GM23338 (cell line): Measurements from ENCODE around the gene MYO3B. TPM values are rescaled to one million over a fixed set of nuclear protein-coding genes. Genes with fewer than 3 reads are reported as not detected.

ENCODE experiments used
- ATAC-seq: fragments of 200-7000 bp; cut with Tn5 transposase; 3 replicates; pipeline ENCODE4 v1.9.1; 2020
- DNase-seq: peaks from one replicate; pipeline ENCODE4 v3.0.0-alpha.2; 2015; ENCODE audit warnings: low spot score
- H2AFZ ChIP-seq: fragments of 200-600 bp; sonication (generic); 2 replicates; pipeline ENCODE4 v1.8.0; 2016; ENCODE audit warnings: antibody characterized with exemption, mild to moderate bottlenecking, moderate library complexity
- H3F3A ChIP-seq: fragments of 200-600 bp; sonication (generic); replicated peaks from 2 replicates; pipeline ENCODE4 v1.8.0; 2017; ENCODE audit warnings: antibody characterized with exemption, mixed run types, low read depth
- H3K27ac ChIP-seq: fragments of 200-600 bp; sonication (generic); 2 replicates; pipeline ENCODE4 v1.6.1; 2016; ENCODE audit warnings: low read depth
- H3K27me3 ChIP-seq: fragments of 200-600 bp; sonication (generic); 2 replicates; pipeline ENCODE4 v1.8.0; 2016; ENCODE audit warnings: mild to moderate bottlenecking, mixed run types, moderate library complexity; ENCODE audit not compliant: insufficient read depth
- H3K36me3 ChIP-seq: fragments of 200-600 bp; sonication (generic); 2 replicates; pipeline ENCODE4 v1.8.0; 2016; ENCODE audit warnings: mild to moderate bottlenecking; ENCODE audit not compliant: insufficient read depth
- H3K4me1 ChIP-seq: fragments of 200-600 bp; sonication (generic); 2 replicates; pipeline ENCODE4 v1.8.0; 2016; ENCODE audit warnings: mild to moderate bottlenecking, moderate library complexity; ENCODE audit not compliant: insufficient read depth
- H3K4me2 ChIP-seq: fragments of 200-600 bp; sonication (generic); 2 replicates; pipeline ENCODE4 v1.7.1; 2017; ENCODE audit warnings: mixed run types
- H3K4me3 ChIP-seq: fragments of 200-600 bp; sonication (generic); 2 replicates; pipeline ENCODE4 v1.6.1; 2016; ENCODE audit warnings: mixed run types
- H3K79me2 ChIP-seq: fragments of 200-600 bp; sonication (generic); replicated peaks from 2 replicates; pipeline ENCODE4 v1.8.0; 2017; ENCODE audit warnings: mild to moderate bottlenecking; ENCODE audit not compliant: insufficient read depth
- H3K9me2 ChIP-seq: fragments of 200-600 bp; sonication (generic); 2 replicates; pipeline ENCODE4 v1.8.0; 2017; ENCODE audit not compliant: insufficient read depth
- H4K20me1 ChIP-seq: fragments of 200-600 bp; sonication (generic); replicated peaks from 2 replicates; pipeline ENCODE4 v1.8.0; 2017; ENCODE audit warnings: mild to moderate bottlenecking; ENCODE audit not compliant: insufficient read depth
- H3K27ac Mint-ChIP-seq: 2 replicates; pipeline ENCODE4 v1.8.0; 2020; ENCODE audit warnings: inconsistent platforms, mild to moderate bottlenecking, moderate library complexity, mixed read lengths
- H3K27me3 Mint-ChIP-seq: 3 replicates; pipeline ENCODE4 v1.8.0; 2022; ENCODE audit warnings: low read depth, mild to moderate bottlenecking, moderate library complexity, mixed read lengths, inconsistent platforms; ENCODE audit not compliant: insufficient read depth, poor library complexity
- H3K36me3 Mint-ChIP-seq: 3 replicates; pipeline ENCODE4 v1.8.0; 2021; ENCODE audit warnings: low read depth, mild to moderate bottlenecking, inconsistent platforms, moderate library complexity, mixed read lengths
- H3K4me1 Mint-ChIP-seq: 3 replicates; pipeline ENCODE4 v1.8.0; 2020; ENCODE audit warnings: mild to moderate bottlenecking, inconsistent platforms, mixed read lengths
- H3K4me3 Mint-ChIP-seq: 3 replicates; pipeline ENCODE4 v1.8.0; 2021; ENCODE audit warnings: moderate library complexity, mild to moderate bottlenecking, inconsistent platforms, mixed read lengths
- H3K9me3 Mint-ChIP-seq: 3 replicates; pipeline ENCODE4 v1.8.0; 2020; ENCODE audit warnings: moderate library complexity, mild to moderate bottlenecking, inconsistent platforms, mixed read lengths
- CREB1 ChIP-seq: fragments of 250-450 bp; sonication (Bioruptor Pico); IDR thresholded peaks from 2 replicates; pipeline ENCODE4 v1.5.0; 2020; ENCODE audit warnings: low read depth, mild to moderate bottlenecking, moderate library complexity
- CTCF ChIP-seq, 2 experiments: fragments of 200-600 bp in 1 of 2; sonication (generic) in 1 of 2; conservative IDR thresholded peaks; 2 replicates each; pipeline versions ENCODE4 v1.5.1 to v1.6.1; 2016 to 2017; ENCODE audit warnings: antibody characterized with exemption in 2 of 2, low read depth in 2 of 2, mild to moderate bottlenecking in 2 of 2, moderate library complexity in 1 of 2
- JUNB ChIP-seq: IDR thresholded peaks from one replicate; pipeline ENCODE4 v1.6.1; 2016; ENCODE audit warnings: antibody characterized with exemption; ENCODE audit not compliant: unreplicated experiment
- NANOG ChIP-seq: IDR thresholded peaks from 2 replicates; pipeline ENCODE4 v1.6.1; 2016; ENCODE audit warnings: antibody characterized with exemption, borderline replicate concordance
- POLR2AphosphoS5 ChIP-seq: IDR thresholded peaks from 2 replicates; pipeline ENCODE4 v1.6.1; 2016; ENCODE audit warnings: antibody characterized with exemption, low read depth
- REST ChIP-seq: IDR thresholded peaks from one replicate; pipeline ENCODE4 v1.6.1; 2018; ENCODE audit warnings: antibody characterized with exemption; ENCODE audit not compliant: unreplicated experiment
- STAT1 ChIP-seq: IDR thresholded peaks from one replicate; pipeline ENCODE4 v1.6.1; 2016; ENCODE audit warnings: antibody characterized with exemption; ENCODE audit not compliant: unreplicated experiment
- ZNF114 ChIP-seq: fragments of 250-450 bp; sonication (Bioruptor Pico); IDR thresholded peaks from 2 replicates; pipeline ENCODE4 v1.5.0; 2020; ENCODE audit warnings: mild to moderate bottlenecking, moderate library complexity
- ZNF462 ChIP-seq: fragments of 250-450 bp; sonication (Bioruptor Pico); IDR thresholded peaks from 2 replicates; pipeline ENCODE4 v1.5.0; 2020; ENCODE audit warnings: mild to moderate bottlenecking, moderate library complexity
- polyA plus RNA-seq: library from polyadenylated mRNA; unstranded; fragments of >200 nt; fragmentation: Nextera tagmentation; extraction: Ambion mirVana; gene quantifications from 2 replicates; pipeline ENCODE4 v1.2.1, GENCODE V29; 2016
- total RNA-seq: library from RNA; depleted of rRNA; stranded (reverse); fragments of >200 nt; shearing (Covaris generic); gene quantifications from 2 replicates; pipeline ENCODE4 v1.2.3, GENCODE V29; 2014

Gene MYO3B
- total and polyA plus RNA-seq, 2 experiments from 2014 or later: 0.42 TPM; not detected in 1

GRCh38 chr2:170222842-170223241, 44.9 kb downstream of the MYO3B start:
- Mint-ChIP-seq H3K27ac (no peak overlapping the region), H3K9me3 (no peaks in the 10 kb centered on the region), H3K27me3 (no peaks in the 10 kb centered on the region), H3K4me1 (peaks cover 35% of the 10 kb centered on the region), H3K36me3 (no peaks in the 10 kb centered on the region), H3K4me3 (no peak overlapping the region)
- Histone ChIP-seq H3F3A (no peaks in the 10 kb centered on the region), H2AFZ (peak overlapping the region; percentile 53; the same call in 1 of the 2 replicates), H3K27ac (no peak overlapping the region), H3K4me3 (no peak overlapping the region), H3K4me1 (peaks cover 13% of the 10 kb centered on the region), H4K20me1 (no peaks in the 10 kb centered on the region), H3K36me3 (no peaks in the 10 kb centered on the region), H3K9me2 (peaks cover 5% of the 10 kb centered on the region; the same call in 1 of the 2 replicates), H3K79me2 (no peaks in the 10 kb centered on the region), H3K27me3 (no peaks in the 10 kb centered on the region), H3K4me2 (peak overlapping the region; percentile 65)
- DNase-seq (no peak), ATAC-seq (peak; percentile 29; the same call in 1 of the 3 replicates)
- TF ChIP-seq POLR2AphosphoS5: no peak

- H3K27ac ChIP-seq: no peak overlapping the region
- no peak overlapping the region for H3K4me3 Mint-ChIP-seq
- TF ChIP-seq POLR2AphosphoS5 (no peak), STAT1 (no peak), REST (no peak), ZNF462 (CRISPR knock-in tag) (no peak), CREB1 (no peak), NANOG (no peak), JUNB (no peak), ZNF114 (no peak), CTCF (conservative IDR thresholded peaks at IDR 0.05; ENCODE audit: low read depth in 2 of 2) (no peak)
Measured at GRCh38 chr2:170224692-170225294, 46.8 kb downstream of the MYO3B start.

More at GRCh38 chr2:170224692-170225294, 46.8 kb downstream of the MYO3B start:
- H3K4me3 ChIP-seq: no peak overlapping the region
- DNase-seq (no peak), ATAC-seq (no peak)
- Mint-ChIP-seq H3K36me3 (no peaks in the 10 kb centered on the region), H3K4me1 (peaks cover 23% of the 10 kb centered on the region), H3K27me3 (no peaks in the 10 kb centered on the region), H3K27ac (no peak overlapping the region), H3K9me3 (no peaks in the 10 kb centered on the region)
- H3K79me2 ChIP-seq: no peaks in the 10 kb centered on the region
- peaks cover 13% of the 10 kb centered on the region for H3K4me1 ChIP-seq
- no peaks in the 10 kb centered on the region for H3K27me3 ChIP-seq
- H4K20me1 ChIP-seq: no peaks in the 10 kb centered on the region
- peaks cover 5% of the 10 kb centered on the region; the same call in 1 of the 2 replicates for H3K9me2 ChIP-seq
- no peaks in the 10 kb centered on the region for H3K36me3 ChIP-seq
- no peak overlapping the region for H2AFZ ChIP-seq
- H3K4me2 ChIP-seq: no peak overlapping the region
- no peaks in the 10 kb centered on the region for H3F3A ChIP-seq
